Lower leg skin (tissue), 4 donors: ENCODE data around the gene SLC9A6. TPM values are rescaled to one million over a fixed set of nuclear protein-coding genes. Genes with fewer than 3 reads are reported as not detected.

Experiments
- DNase-seq, 2 donors: peaks; one replicate each; pipeline ENCODE4 v3.0.0-alpha.2; 2019; ENCODE audit warnings: low spot score in 2 of 2
- H3K4me3 ChIP-seq: fragments of 200-600 bp; sonication (generic); 2 replicates; pipeline ENCODE4 v1.5.1; 2017; ENCODE audit warnings: mild to moderate bottlenecking, low read depth; ENCODE audit not compliant: poor library complexity, severe bottlenecking
- CTCF ChIP-seq, 3 donors: fragments of 450-650 bp; IDR thresholded peaks; one replicate each; pipeline ENCODE4 v1.5.1; 2016; ENCODE audit warnings: antibody characterized with exemption in 3 of 3, mild to moderate bottlenecking in 3 of 3, moderate library complexity in 2 of 3
- POLR2A ChIP-seq, 2 donors: fragments of 450-650 bp; IDR thresholded peaks; one replicate each; pipeline ENCODE4 v1.6.1; 2016 to 2017; ENCODE audit warnings: antibody characterized with exemption in 2 of 2, mild to moderate bottlenecking in 1 of 2, moderate library complexity in 1 of 2
- WGBS, 2 donors: methylation state at CpG; one replicate each; pipeline ENCODE4 v1.1.5; 2018; 5-methylcytosine and 5-hydroxymethylcytosine counted together
- intact Hi-C: fragments of 100-400 bp; cut with DNase I; formaldehyde crosslinking; loops from one replicate; pipeline ENCODE4 v1.15.0; 2023; ENCODE audit warnings: low total_unique reads
- total RNA-seq, 4 donors: library from RNA; depleted of rRNA; stranded (reverse); fragments of >200 nt; gene quantifications; one replicate each; pipeline ENCODE4 v1.1.0, GENCODE V29; 2016

SLC9A6 gene
- total RNA-seq, 4 donors from 2014 or later, result 11.6 to 18.1 (median 17.2) TPM

GRCh38 chrX:136064661-136065043 lies 79.4 kb downstream of the SLC9A6 start:
- TF ChIP-seq CTCF (IDR thresholded peaks at IDR 0.05) (no peak), POLR2A (IDR thresholded peaks at IDR 0.05) (no peak)
- WGBS, 2 donors, result 62 to 79% methylated on average over 3 of the region's 3 CpGs
- H3K4me3 ChIP-seq, result no peak overlapping the region
- DNase-seq, result no peak
- intact Hi-C loops, result no loop called here

DNA sequence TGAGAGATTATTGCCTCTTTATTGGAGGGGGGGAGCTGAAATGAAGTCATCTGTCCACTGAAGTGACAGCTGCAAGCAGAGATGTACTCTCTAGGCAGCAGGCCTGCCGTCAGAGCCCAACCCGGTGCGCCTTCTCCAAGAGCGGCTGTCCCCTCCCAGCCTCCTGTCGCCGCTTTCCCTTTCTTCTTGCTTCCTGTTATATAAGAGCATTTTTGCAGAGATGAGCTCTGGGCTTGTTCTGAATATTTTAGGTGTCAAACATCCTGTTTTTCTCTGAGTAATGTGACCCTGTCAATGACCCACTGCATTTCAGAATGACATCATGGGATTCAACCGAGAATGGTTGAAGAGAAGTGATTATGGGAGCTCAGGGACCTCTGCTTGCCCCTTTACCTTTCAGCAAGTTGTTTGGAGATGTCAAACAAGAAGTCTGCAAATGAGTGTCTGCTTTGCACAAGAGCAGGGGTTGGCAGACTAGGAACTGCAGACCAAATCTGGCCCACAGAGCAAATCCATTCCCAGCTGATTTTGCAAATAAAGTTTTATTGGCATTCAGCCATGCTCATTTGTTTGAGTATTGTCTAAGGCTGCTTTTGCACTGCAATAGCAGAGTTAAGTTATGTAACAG lies 79.9 kb downstream of the SLC9A6 start:
- peak in 1 of 2 donors; percentile 86 for DNase-seq
- 47 to 49% methylated on average over 7 of the region's 7 CpGs for WGBS, 2 donors
- intact Hi-C loops, result no loop called here
- H3K4me3 ChIP-seq, result no peak overlapping the region
- TF ChIP-seq CTCF (IDR thresholded peaks at IDR 0.05) (no peak), POLR2A (IDR thresholded peaks at IDR 0.05) (no peak)

DNA sequence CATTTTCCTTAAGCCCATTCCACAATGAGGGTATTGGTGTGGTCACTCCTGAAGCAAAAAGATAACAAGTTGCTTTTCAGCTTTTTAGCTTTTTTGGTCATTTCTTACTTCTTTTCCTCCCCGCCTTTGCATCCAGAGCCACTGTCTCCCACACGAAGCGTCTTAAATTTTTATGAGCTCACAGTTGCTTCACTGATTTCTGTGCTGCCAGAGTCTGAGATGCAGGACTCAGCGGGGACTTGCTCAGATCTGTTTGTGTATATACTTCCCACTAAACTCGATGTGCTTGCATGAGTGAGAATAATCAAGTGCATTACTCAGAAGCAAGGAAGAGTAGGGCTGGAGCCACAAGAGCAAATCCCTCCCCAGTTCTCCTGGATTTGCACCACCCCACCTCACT lies 81.9 kb downstream of the SLC9A6 start:
- H3K4me3 ChIP-seq, result no peak overlapping the region
- DNase-seq, result peak in 1 of 2 donors; percentile 49
- no peak for TF ChIP-seq POLR2A (IDR thresholded peaks at IDR 0.05)
- TF ChIP-seq CTCF (IDR thresholded peaks at IDR 0.05), result no peak
- 65 to 74% methylated on average over 5 of the region's 5 CpGs for WGBS, 2 donors
- intact Hi-C loops, result no loop called here

DNA sequence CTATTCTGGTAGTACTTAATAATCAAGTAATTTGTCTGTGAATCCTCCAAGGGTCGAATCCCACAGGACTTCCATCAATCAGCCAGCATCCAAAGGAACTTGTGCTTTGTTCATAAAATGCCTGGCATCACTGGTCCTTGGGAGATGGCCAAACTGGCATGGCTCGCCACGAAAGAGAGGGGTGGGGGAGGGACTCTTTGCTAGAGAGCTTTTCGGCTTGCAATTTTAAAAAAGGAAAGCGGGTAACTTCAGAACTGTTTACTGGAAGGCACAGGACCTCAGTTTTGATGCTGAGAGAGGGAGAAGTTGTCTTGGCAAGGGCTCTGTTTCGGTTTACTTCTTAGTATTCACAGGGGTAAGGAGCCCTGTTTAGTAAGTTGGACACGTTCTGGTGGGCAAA lies 82.7 kb downstream of the SLC9A6 start:
- TF ChIP-seq CTCF (IDR thresholded peaks at IDR 0.05) (no peak), POLR2A (IDR thresholded peaks at IDR 0.05) (no peak)
- 42 to 63% methylated on average over 7 of the region's 7 CpGs for WGBS, 2 donors
- intact Hi-C loops, result no loop called here
- no peak overlapping the region for H3K4me3 ChIP-seq
- DNase-seq, result peak in 1 of 2 donors; percentile 49

DNA sequence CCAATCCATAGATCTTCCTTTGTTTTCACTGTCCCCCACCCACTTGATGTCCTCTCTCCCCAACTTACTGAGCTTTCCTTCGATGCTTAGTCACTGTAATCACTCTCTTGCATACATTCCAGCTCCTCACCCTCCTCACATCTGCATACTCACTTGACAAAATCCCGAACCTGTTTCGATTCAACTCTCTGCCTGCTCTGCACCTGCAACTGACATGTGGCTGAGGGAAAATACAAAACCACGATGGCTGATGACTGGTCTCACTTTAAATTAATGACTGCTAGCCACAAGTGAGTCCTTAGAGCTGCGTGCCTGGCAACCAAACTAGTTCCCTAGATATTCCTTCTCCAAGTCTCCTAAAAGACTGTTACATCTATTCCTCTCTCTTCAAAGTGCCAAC lies 91.7 kb downstream of the SLC9A6 start:
- 27 to 45% methylated on average over 5 of the region's 5 CpGs for WGBS, 2 donors
- DNase-seq, result no peak

More for the DNA sequence above, 91.7 kb downstream of the SLC9A6 start:
- no peak for TF ChIP-seq POLR2A (IDR thresholded peaks at IDR 0.05)
- no peak for TF ChIP-seq CTCF (IDR thresholded peaks at IDR 0.05)
- intact Hi-C loops, result no loop called here
- H3K4me3 ChIP-seq, result no peak overlapping the region
